Measurements from ENCODE around the gene GTF2F2. TPM values are rescaled to one million over a fixed set of nuclear protein-coding genes. Genes with fewer than 3 reads are reported as not detected.
A peak's percentile ranks its signal among the peaks of the same experiment; 100 is the strongest.

The GTF2F2 gene
- total and polyA plus RNA-seq, 9 of the 15 experiments (the other 6 are each of a cell fraction or from before 2014, with no cell fraction given): 19.7 to 44.8 (median 32.4) TPM

DNA sequence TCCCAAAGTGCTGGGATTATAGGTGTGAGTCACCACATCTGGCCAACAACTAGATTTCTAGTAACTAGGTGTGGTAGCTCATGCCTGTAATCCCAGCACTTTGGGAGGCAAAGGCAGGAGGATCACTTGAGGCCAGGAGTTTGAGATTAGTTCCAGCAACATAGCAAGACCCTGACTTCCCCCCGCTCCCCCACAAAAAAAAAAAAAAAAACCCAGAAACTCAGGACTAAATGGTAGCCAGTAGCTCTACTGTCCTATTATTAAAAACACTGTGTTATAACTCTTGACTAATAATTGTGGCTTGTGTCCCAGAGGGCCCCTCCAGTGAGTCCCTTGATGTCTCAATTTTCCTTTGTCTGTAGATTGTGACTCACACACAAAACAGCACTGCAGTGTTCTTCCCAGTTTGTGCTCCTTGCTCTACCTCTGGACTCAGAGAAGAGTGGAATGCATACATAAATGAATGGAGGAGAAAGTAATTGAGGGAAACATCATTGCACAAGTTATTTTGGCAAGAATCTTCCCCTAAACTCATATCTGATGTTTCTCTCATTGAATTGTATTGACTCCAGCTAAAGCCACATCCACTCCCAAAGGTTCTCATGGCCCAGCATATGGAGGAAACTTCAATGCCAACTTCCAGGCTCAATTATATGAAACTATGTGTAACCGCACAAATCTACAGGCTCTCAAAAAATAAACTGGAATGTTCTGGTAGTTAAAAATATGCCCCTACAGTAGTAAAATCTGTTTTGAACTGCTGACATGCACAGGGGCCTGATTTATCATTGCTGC is 211.9 kb downstream of the GTF2F2 start (continued):
- TF ChIP-seq ARID2 (IDR thresholded peaks at IDR 0.05): no peak
- TF ChIP-seq YBX1 (IDR thresholded peaks at IDR 0.05): no peak
- TF ChIP-seq POLR2A (conservative IDR thresholded peaks at IDR 0.05): peak; percentile 45; the same call in 1 of the 2 replicates
- no peak for TF ChIP-seq MAFF (IDR thresholded peaks at IDR 0.05; ENCODE audit: low read length)

DNA sequence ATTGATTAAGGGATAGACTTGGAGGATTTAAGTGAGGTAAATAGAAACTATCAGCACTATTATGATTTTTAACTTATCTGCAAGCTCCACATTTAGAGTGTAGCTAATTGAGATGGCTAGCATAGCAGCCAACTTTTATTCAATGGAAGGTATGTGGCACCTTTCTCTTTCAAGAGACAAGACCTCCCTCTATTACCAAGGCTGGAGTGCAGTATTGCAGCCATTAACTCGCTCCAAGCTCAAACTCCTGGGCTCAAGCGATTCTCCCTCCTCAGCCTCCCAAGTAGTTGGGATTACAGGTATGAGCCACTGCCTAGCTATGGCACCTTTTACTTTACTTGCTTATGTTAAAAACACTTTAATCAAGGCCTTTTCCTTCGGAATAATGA is 212.5 kb downstream of the GTF2F2 start:
- no peaks in the 10 kb centered on the region for H3K9me3 ChIP-seq (replicated peaks; ENCODE audit: control insufficient read depth, insufficient read depth, low read depth, low read length)
- in situ Hi-C loops (cut with MboI): no loop called here
- ChIA-PET POLR2A (interaction anchor here (0.6 to 2.5 kb wide), 3 partner anchors 8 to 54 kb away, joined by 3 to 9 read pairs (median 3); partner anchors contain the start of gene TPT1), CTCF (ENCODE audit: low intra/inter-chr PET ratio) (no interaction called here)
- H4K20me1 ChIP-seq (replicated peaks; ENCODE audit: control insufficient read depth, insufficient read depth, low read length): peaks cover 30% of the 10 kb centered on the region
- H3K27me3 ChIP-seq (ENCODE audit: control insufficient read depth in 2 of 2, insufficient read depth in 2 of 2, low read length in 2 of 2): no peaks in the 10 kb centered on the region
- peaks cover 37% of the 10 kb centered on the region for H3K36me3 ChIP-seq (ENCODE audit: control insufficient read depth, insufficient read depth, low read length)
- no peaks in the 10 kb centered on the region for H3K9me1 ChIP-seq (ENCODE audit: control insufficient read depth, insufficient read depth, low read length)
- H3K4me3 ChIP-seq: no peak overlapping the region
- TF ChIP-seq, protein P1, sequence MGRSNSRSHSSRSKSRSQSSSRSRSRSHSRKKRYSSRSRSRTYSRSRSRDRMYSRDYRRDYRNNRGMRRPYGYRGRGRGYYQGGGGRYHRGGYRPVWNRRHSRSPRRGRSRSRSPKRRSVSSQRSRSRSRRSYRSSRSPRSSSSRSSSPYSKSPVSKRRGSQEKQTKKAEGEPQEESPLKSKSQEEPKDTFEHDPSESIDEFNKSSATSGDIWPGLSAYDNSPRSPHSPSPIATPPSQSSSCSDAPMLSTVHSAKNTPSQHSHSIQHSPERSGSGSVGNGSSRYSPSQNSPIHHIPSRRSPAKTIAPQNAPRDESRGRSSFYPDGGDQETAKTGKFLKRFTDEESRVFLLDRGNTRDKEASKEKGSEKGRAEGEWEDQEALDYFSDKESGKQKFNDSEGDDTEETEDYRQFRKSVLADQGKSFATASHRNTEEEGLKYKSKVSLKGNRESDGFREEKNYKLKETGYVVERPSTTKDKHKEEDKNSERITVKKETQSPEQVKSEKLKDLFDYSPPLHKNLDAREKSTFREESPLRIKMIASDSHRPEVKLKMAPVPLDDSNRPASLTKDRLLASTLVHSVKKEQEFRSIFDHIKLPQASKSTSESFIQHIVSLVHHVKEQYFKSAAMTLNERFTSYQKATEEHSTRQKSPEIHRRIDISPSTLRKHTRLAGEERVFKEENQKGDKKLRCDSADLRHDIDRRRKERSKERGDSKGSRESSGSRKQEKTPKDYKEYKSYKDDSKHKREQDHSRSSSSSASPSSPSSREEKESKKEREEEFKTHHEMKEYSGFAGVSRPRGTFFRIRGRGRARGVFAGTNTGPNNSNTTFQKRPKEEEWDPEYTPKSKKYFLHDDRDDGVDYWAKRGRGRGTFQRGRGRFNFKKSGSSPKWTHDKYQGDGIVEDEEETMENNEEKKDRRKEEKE (IDR thresholded peaks at IDR 0.05; ENCODE audit: borderline replicate concordance in 1 of 2, control insufficient read depth in 1 of 2, low read depth in 2 of 2, low read length in 1 of 2): no peak
- TF ChIP-seq, protein P2, sequence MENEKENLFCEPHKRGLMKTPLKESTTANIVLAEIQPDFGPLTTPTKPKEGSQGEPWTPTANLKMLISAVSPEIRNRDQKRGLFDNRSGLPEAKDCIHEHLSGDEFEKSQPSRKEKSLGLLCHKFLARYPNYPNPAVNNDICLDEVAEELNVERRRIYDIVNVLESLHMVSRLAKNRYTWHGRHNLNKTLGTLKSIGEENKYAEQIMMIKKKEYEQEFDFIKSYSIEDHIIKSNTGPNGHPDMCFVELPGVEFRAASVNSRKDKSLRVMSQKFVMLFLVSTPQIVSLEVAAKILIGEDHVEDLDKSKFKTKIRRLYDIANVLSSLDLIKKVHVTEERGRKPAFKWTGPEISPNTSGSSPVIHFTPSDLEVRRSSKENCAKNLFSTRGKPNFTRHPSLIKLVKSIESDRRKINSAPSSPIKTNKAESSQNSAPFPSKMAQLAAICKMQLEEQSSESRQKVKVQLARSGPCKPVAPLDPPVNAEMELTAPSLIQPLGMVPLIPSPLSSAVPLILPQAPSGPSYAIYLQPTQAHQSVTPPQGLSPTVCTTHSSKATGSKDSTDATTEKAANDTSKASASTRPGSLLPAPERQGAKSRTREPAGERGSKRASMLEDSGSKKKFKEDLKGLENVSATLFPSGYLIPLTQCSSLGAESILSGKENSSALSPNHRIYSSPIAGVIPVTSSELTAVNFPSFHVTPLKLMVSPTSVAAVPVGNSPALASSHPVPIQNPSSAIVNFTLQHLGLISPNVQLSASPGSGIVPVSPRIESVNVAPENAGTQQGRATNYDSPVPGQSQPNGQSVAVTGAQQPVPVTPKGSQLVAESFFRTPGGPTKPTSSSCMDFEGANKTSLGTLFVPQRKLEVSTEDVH (IDR thresholded peaks at IDR 0.05; ENCODE audit: low read depth, partially characterized antibody): no peak
- TF ChIP-seq HDAC2 (IDR thresholded peaks at IDR 0.05) (no peak), ZNF436 (CRISPR knock-in tag; IDR thresholded peaks at IDR 0.05) (no peak), L3MBTL2 (IDR thresholded peaks at IDR 0.05) (no peak), POLR2A (conservative IDR thresholded peaks at IDR 0.05) (peak; percentile 28; the same call in 1 of the 2 replicates)
- TF ChIP-seq, protein P3, sequence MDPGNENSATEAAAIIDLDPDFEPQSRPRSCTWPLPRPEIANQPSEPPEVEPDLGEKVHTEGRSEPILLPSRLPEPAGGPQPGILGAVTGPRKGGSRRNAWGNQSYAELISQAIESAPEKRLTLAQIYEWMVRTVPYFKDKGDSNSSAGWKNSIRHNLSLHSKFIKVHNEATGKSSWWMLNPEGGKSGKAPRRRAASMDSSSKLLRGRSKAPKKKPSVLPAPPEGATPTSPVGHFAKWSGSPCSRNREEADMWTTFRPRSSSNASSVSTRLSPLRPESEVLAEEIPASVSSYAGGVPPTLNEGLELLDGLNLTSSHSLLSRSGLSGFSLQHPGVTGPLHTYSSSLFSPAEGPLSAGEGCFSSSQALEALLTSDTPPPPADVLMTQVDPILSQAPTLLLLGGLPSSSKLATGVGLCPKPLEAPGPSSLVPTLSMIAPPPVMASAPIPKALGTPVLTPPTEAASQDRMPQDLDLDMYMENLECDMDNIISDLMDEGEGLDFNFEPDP (CRISPR knock-in tag; IDR thresholded peaks at IDR 0.05): no peak
- TF ChIP-seq, protein P4, sequence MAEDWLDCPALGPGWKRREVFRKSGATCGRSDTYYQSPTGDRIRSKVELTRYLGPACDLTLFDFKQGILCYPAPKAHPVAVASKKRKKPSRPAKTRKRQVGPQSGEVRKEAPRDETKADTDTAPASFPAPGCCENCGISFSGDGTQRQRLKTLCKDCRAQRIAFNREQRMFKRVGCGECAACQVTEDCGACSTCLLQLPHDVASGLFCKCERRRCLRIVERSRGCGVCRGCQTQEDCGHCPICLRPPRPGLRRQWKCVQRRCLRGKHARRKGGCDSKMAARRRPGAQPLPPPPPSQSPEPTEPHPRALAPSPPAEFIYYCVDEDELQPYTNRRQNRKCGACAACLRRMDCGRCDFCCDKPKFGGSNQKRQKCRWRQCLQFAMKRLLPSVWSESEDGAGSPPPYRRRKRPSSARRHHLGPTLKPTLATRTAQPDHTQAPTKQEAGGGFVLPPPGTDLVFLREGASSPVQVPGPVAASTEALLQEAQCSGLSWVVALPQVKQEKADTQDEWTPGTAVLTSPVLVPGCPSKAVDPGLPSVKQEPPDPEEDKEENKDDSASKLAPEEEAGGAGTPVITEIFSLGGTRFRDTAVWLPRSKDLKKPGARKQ (CRISPR knock-in tag; IDR thresholded peaks at IDR 0.05): no peak
- no peak overlapping the region for H2AFZ ChIP-seq (ENCODE audit: low read depth, low read length)
- BruUV-seq (replicated peaks): no TSS peak
- H3K27ac ChIP-seq (ENCODE audit: extremely low read depth, low read depth, low read length): no peak overlapping the region
- no peak overlapping the region for H3K4me2 ChIP-seq (ENCODE audit: insufficient read depth, low read length)
- 43% methylated on average over 3 of the region's 3 CpGs for WGBS (ENCODE audit: insufficient coverage, low coverage, missing lambda C conversion rate)
- 0 out of 3 replicates have a peak, but pooled peaks have one; percentile 6 for ATAC-seq
- FAIRE-seq: no peak
- peaks cover 22% of the 10 kb centered on the region for H3K79me2 ChIP-seq (ENCODE audit: control insufficient read depth, insufficient read depth, low read length)
- H3K9ac ChIP-seq (ENCODE audit: insufficient read depth in 1 of 2, low read depth in 2 of 2, low read length in 2 of 2): no peak overlapping the region
- H3K4me1 ChIP-seq (replicated peaks in 1 of 2; ENCODE audit: control insufficient read depth in 2 of 2, insufficient read depth in 2 of 2, low read length in 2 of 2): peaks cover 13 to 18% of the 10 kb centered on the region in 2 experiments
- DNase-seq (ENCODE audit: extremely low read depth in 1 of 4, low spot score in 3 of 4): no peak
- intact Hi-C loops (cut with micrococcal nuclease): no loop called here
